ENCODE measurements around the gene ASXL1. TPM values are rescaled to one million over a fixed set of nuclear protein-coding genes. Genes with fewer than 3 reads are reported as not detected.
"Not testable (repeated sequence)": the region's sequence is repeated elsewhere in the genome, so short reads cannot be mapped to it uniquely, and the experiment has no call there.

Gene ASXL1
- total RNA-seq, 1 experiment from 2014 or later: 52.2 TPM

DNA sequence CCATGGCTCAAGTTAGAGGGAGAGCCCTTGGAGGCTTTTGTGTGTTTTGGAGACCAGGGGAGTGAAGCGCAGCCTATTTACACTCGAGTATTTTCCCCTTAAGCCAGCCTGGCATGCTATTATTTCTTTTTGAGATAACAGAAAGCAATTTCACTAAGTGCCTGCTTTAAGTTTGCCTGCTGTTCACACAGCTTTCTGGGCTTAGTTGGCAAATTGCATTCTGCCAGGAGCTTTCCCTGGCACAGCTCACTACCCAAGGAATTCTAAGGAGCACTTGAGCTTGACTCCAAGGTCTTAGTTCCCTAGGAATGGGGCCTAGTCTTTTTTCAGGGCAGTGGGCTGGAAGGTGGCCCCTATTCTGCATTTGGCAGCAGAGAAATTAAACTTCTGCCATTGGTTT is 19.0 kb upstream of the ASXL1 start:
- ChIA-PET RAD21 (ENCODE audit: low non-redundant PET in 1 of 2, low total read pairs in 2 of 2, uncharacterized antibody in 2 of 2, unreplicated experiment in 2 of 2) (no interaction called here), CTCF (no interaction called here)
- no peak overlapping the region for H3K4me2 ChIP-seq (ENCODE audit: low read length)

DNA sequence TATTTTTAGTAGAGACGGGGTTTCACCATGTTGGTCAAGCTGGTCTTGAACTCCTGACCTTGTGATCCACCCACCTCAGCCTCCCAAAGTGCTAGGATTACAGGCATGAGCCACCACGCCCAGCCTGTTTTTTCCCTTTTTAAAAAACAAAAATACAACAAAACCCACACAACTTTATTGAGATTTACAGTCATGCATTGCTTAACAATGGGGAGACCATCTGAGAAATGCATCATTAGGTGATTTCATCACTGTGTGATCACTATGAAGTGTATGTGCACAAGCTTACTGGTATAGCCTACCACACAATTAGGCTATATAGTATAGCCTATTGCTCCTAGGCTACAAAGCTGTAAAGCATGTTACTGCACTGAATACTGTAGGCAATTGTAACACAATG is 17.1 kb upstream of the ASXL1 start:
- RAD21 ChIA-PET (ENCODE audit: low non-redundant PET in 1 of 2, low total read pairs in 2 of 2, uncharacterized antibody in 2 of 2, unreplicated experiment in 2 of 2); H3K4me3 ChIP-seq (replicated peaks in 1 of 2; ENCODE audit: low read depth in 1 of 2, low read length in 2 of 2); H3K9ac ChIP-seq (ENCODE audit: low read length); H3K4me2 ChIP-seq (ENCODE audit: low read length); H3K9me3 ChIP-seq (ENCODE audit: control insufficient read depth in 1 of 2, insufficient read depth in 1 of 2, low read depth in 1 of 2, low read length in 2 of 2); intact Hi-C loops (cut with micrococcal nuclease); H2AFZ ChIP-seq (ENCODE audit: low read depth, low read length, poor library complexity, severe bottlenecking); H3K79me2 ChIP-seq (ENCODE audit: insufficient read depth, low read length); H3K4me1 ChIP-seq (ENCODE audit: control insufficient read depth in 1 of 2, insufficient read depth in 2 of 2, low read length in 2 of 2); POLR2A ChIA-PET; ATAC-seq; H4K20me1 ChIP-seq (ENCODE audit: insufficient read depth); CTCF ChIA-PET; H3K27me3 ChIP-seq (ENCODE audit: insufficient read depth, low read length); H3K36me3 ChIP-seq (ENCODE audit: control insufficient read depth in 1 of 2, insufficient read depth in 2 of 2, low read length in 2 of 2); DNase-seq (ENCODE audit: low read depth, low spot score); H3K9me2 ChIP-seq (ENCODE audit: insufficient read depth); BruUV-seq (replicated peaks); H3K27ac ChIP-seq (ENCODE audit: low read depth, low read length): not testable (repeated sequence)

More for the DNA sequence above, 19.0 kb upstream of the ASXL1 start:
- Histone ChIP-seq H3K79me2 (ENCODE audit: insufficient read depth, low read length) (no peaks in the 10 kb centered on the region), H3K36me3 (ENCODE audit: control insufficient read depth in 1 of 2, insufficient read depth in 2 of 2, low read length in 2 of 2) (no peaks in the 10 kb centered on the region), H3K4me1 (ENCODE audit: control insufficient read depth in 1 of 2, insufficient read depth in 2 of 2, low read length in 2 of 2) (no peaks in the 10 kb centered on the region; a peak in 1 of 4 replicates), H2AFZ (ENCODE audit: low read depth, low read length, poor library complexity, severe bottlenecking) (no peak overlapping the region), H3K9ac (ENCODE audit: low read length) (no peak overlapping the region), H3K27me3 (ENCODE audit: insufficient read depth, low read length) (no peaks in the 10 kb centered on the region), H3K27ac (ENCODE audit: low read depth, low read length) (no peak overlapping the region), H4K20me1 (ENCODE audit: insufficient read depth) (no peaks in the 10 kb centered on the region), H3K9me2 (ENCODE audit: insufficient read depth) (no peaks in the 10 kb centered on the region), H3K9me3 (ENCODE audit: control insufficient read depth in 1 of 2, insufficient read depth in 1 of 2, low read depth in 1 of 2, low read length in 2 of 2) (no peaks in the 10 kb centered on the region), H3K4me3 (replicated peaks in 1 of 2; ENCODE audit: low read depth in 1 of 2, low read length in 2 of 2) (no peak overlapping the region)
- no peak for TF ChIP-seq JUND (IDR thresholded peaks at IDR 0.05)
- TF ChIP-seq EZH2 (IDR thresholded peaks at IDR 0.05): no peak
- no peak for TF ChIP-seq FOSL1 (IDR thresholded peaks at IDR 0.05; ENCODE audit: low read depth)
- no peak for TF ChIP-seq CBX3 (IDR thresholded peaks at IDR 0.05; ENCODE audit: low read depth)
- TF ChIP-seq SRF (IDR thresholded peaks at IDR 0.05; ENCODE audit: low read depth): no peak
- no peak for TF ChIP-seq RAD21 (IDR thresholded peaks at IDR 0.05; ENCODE audit: low read depth)
- TF ChIP-seq, protein P1, sequence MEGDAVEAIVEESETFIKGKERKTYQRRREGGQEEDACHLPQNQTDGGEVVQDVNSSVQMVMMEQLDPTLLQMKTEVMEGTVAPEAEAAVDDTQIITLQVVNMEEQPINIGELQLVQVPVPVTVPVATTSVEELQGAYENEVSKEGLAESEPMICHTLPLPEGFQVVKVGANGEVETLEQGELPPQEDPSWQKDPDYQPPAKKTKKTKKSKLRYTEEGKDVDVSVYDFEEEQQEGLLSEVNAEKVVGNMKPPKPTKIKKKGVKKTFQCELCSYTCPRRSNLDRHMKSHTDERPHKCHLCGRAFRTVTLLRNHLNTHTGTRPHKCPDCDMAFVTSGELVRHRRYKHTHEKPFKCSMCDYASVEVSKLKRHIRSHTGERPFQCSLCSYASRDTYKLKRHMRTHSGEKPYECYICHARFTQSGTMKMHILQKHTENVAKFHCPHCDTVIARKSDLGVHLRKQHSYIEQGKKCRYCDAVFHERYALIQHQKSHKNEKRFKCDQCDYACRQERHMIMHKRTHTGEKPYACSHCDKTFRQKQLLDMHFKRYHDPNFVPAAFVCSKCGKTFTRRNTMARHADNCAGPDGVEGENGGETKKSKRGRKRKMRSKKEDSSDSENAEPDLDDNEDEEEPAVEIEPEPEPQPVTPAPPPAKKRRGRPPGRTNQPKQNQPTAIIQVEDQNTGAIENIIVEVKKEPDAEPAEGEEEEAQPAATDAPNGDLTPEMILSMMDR (IDR thresholded peaks at IDR 0.05 in 2 of 3, conservative IDR thresholded peaks at IDR 0.05 in 1 of 3; ENCODE audit: borderline replicate concordance in 1 of 3, insufficient read depth in 1 of 3, low read depth in 2 of 3, low read length in 2 of 3): no peak
- no peak for TF ChIP-seq EGR1 (IDR thresholded peaks at IDR 0.05; ENCODE audit: low read depth)
- TF ChIP-seq SIN3A (IDR thresholded peaks at IDR 0.05; ENCODE audit: low read depth): no peak
- TF ChIP-seq YY1 (IDR thresholded peaks at IDR 0.05; ENCODE audit: extremely low read depth, insufficient replicate concordance, low read depth, low read length): no peak
- no peak for TF ChIP-seq ZFX (IDR thresholded peaks at IDR 0.05)
- TF ChIP-seq POLR2A (IDR thresholded peaks at IDR 0.05; ENCODE audit: borderline replicate concordance, extremely low read depth, insufficient read depth, insufficient read length): no peak
- TF ChIP-seq, protein P2, sequence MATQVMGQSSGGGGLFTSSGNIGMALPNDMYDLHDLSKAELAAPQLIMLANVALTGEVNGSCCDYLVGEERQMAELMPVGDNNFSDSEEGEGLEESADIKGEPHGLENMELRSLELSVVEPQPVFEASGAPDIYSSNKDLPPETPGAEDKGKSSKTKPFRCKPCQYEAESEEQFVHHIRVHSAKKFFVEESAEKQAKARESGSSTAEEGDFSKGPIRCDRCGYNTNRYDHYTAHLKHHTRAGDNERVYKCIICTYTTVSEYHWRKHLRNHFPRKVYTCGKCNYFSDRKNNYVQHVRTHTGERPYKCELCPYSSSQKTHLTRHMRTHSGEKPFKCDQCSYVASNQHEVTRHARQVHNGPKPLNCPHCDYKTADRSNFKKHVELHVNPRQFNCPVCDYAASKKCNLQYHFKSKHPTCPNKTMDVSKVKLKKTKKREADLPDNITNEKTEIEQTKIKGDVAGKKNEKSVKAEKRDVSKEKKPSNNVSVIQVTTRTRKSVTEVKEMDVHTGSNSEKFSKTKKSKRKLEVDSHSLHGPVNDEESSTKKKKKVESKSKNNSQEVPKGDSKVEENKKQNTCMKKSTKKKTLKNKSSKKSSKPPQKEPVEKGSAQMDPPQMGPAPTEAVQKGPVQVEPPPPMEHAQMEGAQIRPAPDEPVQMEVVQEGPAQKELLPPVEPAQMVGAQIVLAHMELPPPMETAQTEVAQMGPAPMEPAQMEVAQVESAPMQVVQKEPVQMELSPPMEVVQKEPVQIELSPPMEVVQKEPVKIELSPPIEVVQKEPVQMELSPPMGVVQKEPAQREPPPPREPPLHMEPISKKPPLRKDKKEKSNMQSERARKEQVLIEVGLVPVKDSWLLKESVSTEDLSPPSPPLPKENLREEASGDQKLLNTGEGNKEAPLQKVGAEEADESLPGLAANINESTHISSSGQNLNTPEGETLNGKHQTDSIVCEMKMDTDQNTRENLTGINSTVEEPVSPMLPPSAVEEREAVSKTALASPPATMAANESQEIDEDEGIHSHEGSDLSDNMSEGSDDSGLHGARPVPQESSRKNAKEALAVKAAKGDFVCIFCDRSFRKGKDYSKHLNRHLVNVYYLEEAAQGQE (IDR thresholded peaks at IDR 0.05; ENCODE audit: low read depth): no peak
- TF ChIP-seq POLR2AphosphoS5 (IDR thresholded peaks at IDR 0.05; ENCODE audit: low read depth, low read length): no peak
- no peak for TF ChIP-seq CEBPB (IDR thresholded peaks at IDR 0.05; ENCODE audit: low read depth)
- TF ChIP-seq, protein P3, sequence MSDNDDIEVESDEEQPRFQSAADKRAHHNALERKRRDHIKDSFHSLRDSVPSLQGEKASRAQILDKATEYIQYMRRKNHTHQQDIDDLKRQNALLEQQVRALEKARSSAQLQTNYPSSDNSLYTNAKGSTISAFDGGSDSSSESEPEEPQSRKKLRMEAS (IDR thresholded peaks at IDR 0.05): no peak
- no peak for TF ChIP-seq TCF7L2 (IDR thresholded peaks at IDR 0.05; ENCODE audit: borderline replicate concordance, extremely low read depth, insufficient read depth, insufficient read length)
- intact Hi-C loops (cut with micrococcal nuclease): loop anchor here (10.0 kb wide), 1 partner anchor 316 kb away; no protein-coding TSS in a partner anchor
- BruUV-seq (replicated peaks): no TSS peak
- no peak for ATAC-seq
- DNase-seq (ENCODE audit: low read depth, low spot score): no peak
- POLR2A ChIA-PET: no interaction called here
